H1 (cell line): ENCODE results near the gene RUFY1. TPM values are rescaled to one million over a fixed set of nuclear protein-coding genes. Genes with fewer than 3 reads are reported as not detected.
"Not testable (repeated sequence)": the region's sequence is repeated elsewhere in the genome, so short reads cannot be mapped to it uniquely, and the experiment has no call there.

Source experiments
- CTCF ChIA-PET: fragments of 300-600 bp; sonication (Branson Sonifier 250); formaldehyde crosslinking; loops from one replicate; lab custom pipeline; 2021; ENCODE audit not compliant: partially characterized antibody; lab: Charles Lee
- POLR2A ChIA-PET: fragments of 300-600 bp; sonication (Branson Sonifier 250); formaldehyde crosslinking; loops from one replicate; lab custom pipeline; 2021; ENCODE audit warnings: inconsistent platforms; ENCODE audit not compliant: partially characterized antibody; lab: Charles Lee
- DNase-seq, 2 experiments: peaks; one replicate each; pipeline versions ENCODE4 v3.0.0 to v3.0.0-alpha.2; 2010 to 2022; ENCODE audit warnings: low spot score in 2 of 2, low read depth in 1 of 2, mixed read lengths in 1 of 2
- FAIRE-seq: peaks from 2 replicates; lab custom pipeline; 2011; peaks lifted over from hg19 to GRCh38; lab: Jason Lieb, UNC
- H2AFZ ChIP-seq: 2 replicates; pipeline ENCODE4 v1.8.1; 2012; ENCODE audit warnings: low read length, inconsistent platforms
- H2AK5ac ChIP-seq: 2 replicates; pipeline ENCODE4 v1.6.1; 2013; ENCODE audit warnings: low read depth, low read length
- H2BK120ac ChIP-seq: replicated peaks from 2 replicates; pipeline ENCODE3; 2013; ENCODE audit warnings: low read depth, low read length, inconsistent platforms
- H2BK12ac ChIP-seq: 2 replicates; pipeline ENCODE4 v1.6.1; 2013; ENCODE audit warnings: low read depth, low read length
- H2BK15ac ChIP-seq: 2 replicates; pipeline ENCODE4 v1.6.1; 2013; ENCODE audit warnings: low read length
- H2BK20ac ChIP-seq: 2 replicates; pipeline ENCODE4 v1.6.1; 2013; ENCODE audit warnings: low read length
- H2BK5ac ChIP-seq: 2 replicates; pipeline ENCODE4 v1.6.1; 2013; ENCODE audit warnings: low read depth, low read length
- H3K14ac ChIP-seq: 2 replicates; pipeline ENCODE4 v1.6.1; 2013; ENCODE audit warnings: inconsistent platforms; ENCODE audit not compliant: insufficient read length
- H3K18ac ChIP-seq: 2 replicates; pipeline ENCODE4 v1.6.1; 2013; ENCODE audit warnings: low read length; ENCODE audit errors: extremely low read depth
- H3K23ac ChIP-seq: 2 replicates; pipeline ENCODE4 v1.6.1; 2013; ENCODE audit warnings: inconsistent platforms; ENCODE audit not compliant: insufficient read length
- H3K23me2 ChIP-seq: 2 replicates; pipeline ENCODE4 v1.6.1; 2013; ENCODE audit warnings: low read depth, low read length
- H3K27ac ChIP-seq: 2 replicates; pipeline ENCODE4 v1.6.1; 2011; ENCODE audit warnings: low read depth, low read length, inconsistent platforms
- H3K27me3 ChIP-seq, 4 experiments: replicated peaks in 1 of 4; 1 replicate in 1 of 4; 2 replicates in 3 of 4; pipeline versions ENCODE4 v1.6.1 to v1.8.1; 2011 to 2013; ENCODE audit warnings: low read length in 3 of 4, mild to moderate bottlenecking in 3 of 4, inconsistent platforms in 2 of 4, mixed read lengths in 2 of 4, moderate library complexity in 1 of 4; ENCODE audit not compliant: control insufficient read depth in 3 of 4, insufficient read depth in 3 of 4; ENCODE audit errors: extremely low read depth in 1 of 4
- H3K36me3 ChIP-seq, 4 experiments: 2 replicates each; pipeline versions ENCODE4 v1.6.1 to v1.8.1; 2011 to 2013; ENCODE audit warnings: mild to moderate bottlenecking in 4 of 4, low read length in 3 of 4, moderate library complexity in 2 of 4, control low read depth in 1 of 4, inconsistent platforms in 1 of 4; ENCODE audit not compliant: insufficient read depth in 4 of 4, control insufficient read depth in 2 of 4
- H3K4ac ChIP-seq: replicated peaks from 2 replicates; pipeline ENCODE3; 2013; ENCODE audit warnings: low read length, low read depth, mixed read lengths, inconsistent platforms; ENCODE audit not compliant: insufficient read length
- H3K4me1 ChIP-seq, 4 experiments: replicated peaks in 1 of 4; 1 replicate in 1 of 4; 2 replicates in 3 of 4; pipeline versions ENCODE4 v1.6.1 to v1.8.1; 2011 to 2013; ENCODE audit warnings: low read length in 3 of 4, inconsistent platforms in 2 of 4, mixed read lengths in 1 of 4; ENCODE audit not compliant: insufficient read depth in 4 of 4, control insufficient read depth in 3 of 4
- H3K4me2 ChIP-seq, 2 experiments: 2 replicates each; pipeline versions ENCODE4 v1.6.1 to v1.8.1; 2011 to 2013; ENCODE audit warnings: low read depth in 2 of 2, low read length in 2 of 2, control low read depth in 1 of 2, inconsistent platforms in 1 of 2, mild to moderate bottlenecking in 1 of 2; ENCODE audit not compliant: insufficient read depth in 1 of 2
- H3K4me3 ChIP-seq, 4 experiments: fragments of 200-600, 300-600 bp in 1 of 4; sonication (generic), shearing (Covaris generic), sonication (Bioruptor Twin) in 1 of 4; 2 replicates each; pipeline versions ENCODE4 v1.5.1 to v1.8.1; 2011 to 2016; ENCODE audit warnings: low read length in 4 of 4, low read depth in 3 of 4, control low read depth in 2 of 4, inconsistent platforms in 2 of 4, mild to moderate bottlenecking in 2 of 4, mixed read lengths in 1 of 4, moderate library complexity in 1 of 4; ENCODE audit not compliant: insufficient read depth in 2 of 4; ENCODE audit errors: extremely low read depth in 1 of 4
- H3K56ac ChIP-seq: replicated peaks from 2 replicates; pipeline ENCODE3; 2013; ENCODE audit warnings: low read depth, mild to moderate bottlenecking, mixed read lengths, low read length, inconsistent platforms; ENCODE audit not compliant: insufficient read length
- H3K79me1 ChIP-seq: 2 replicates; pipeline ENCODE4 v1.6.1; 2013; ENCODE audit warnings: low read depth, low read length, control low read depth
- H3K79me2 ChIP-seq, 2 experiments: 2 replicates each; pipeline versions ENCODE4 v1.6.1 to v1.8.1; 2012 to 2013; ENCODE audit warnings: low read length in 2 of 2, mild to moderate bottlenecking in 2 of 2, inconsistent platforms in 1 of 2; ENCODE audit not compliant: insufficient read depth in 2 of 2, control insufficient read depth in 1 of 2
- H3K9ac ChIP-seq, 4 experiments: replicated peaks in 1 of 4; 1 replicate in 1 of 4; 2 replicates in 3 of 4; pipeline versions ENCODE4 v1.6.1 to v1.8.1; 2011 to 2013; ENCODE audit warnings: low read depth in 3 of 4, low read length in 3 of 4, control low read depth in 2 of 4, mild to moderate bottlenecking in 2 of 4, moderate library complexity in 2 of 4, inconsistent platforms in 1 of 4; ENCODE audit errors: extremely low read depth in 1 of 4
- H3K9me3 ChIP-seq, 2 experiments: 2 replicates each; pipeline versions ENCODE4 v1.6.1 to v1.8.1; 2012 to 2013; ENCODE audit warnings: mild to moderate bottlenecking in 2 of 2, moderate library complexity in 2 of 2, control low read depth in 1 of 2, inconsistent platforms in 1 of 2, low read depth in 1 of 2, low read length in 1 of 2, mixed read lengths in 1 of 2; ENCODE audit not compliant: insufficient read depth in 2 of 2
- H4K20me1 ChIP-seq, 2 experiments: replicated peaks in 1 of 2; 2 replicates each; pipeline versions ENCODE3 to v1.8.1; 2011 to 2013; ENCODE audit warnings: inconsistent platforms in 2 of 2, low read length in 2 of 2, mild to moderate bottlenecking in 1 of 2; ENCODE audit not compliant: insufficient read depth in 2 of 2, control insufficient read depth in 1 of 2
- H4K5ac ChIP-seq: 2 replicates; pipeline ENCODE4 v1.6.1; 2013; ENCODE audit warnings: low read length, low read depth, mixed read lengths, inconsistent platforms; ENCODE audit not compliant: insufficient read length
- H4K8ac ChIP-seq: 2 replicates; pipeline ENCODE4 v1.8.0; 2013; ENCODE audit warnings: mild to moderate bottlenecking, moderate library complexity, low read length, inconsistent platforms; ENCODE audit not compliant: insufficient read depth; ENCODE audit errors: extremely low read depth
- H4K91ac ChIP-seq: replicated peaks from 2 replicates; pipeline ENCODE3; 2013; ENCODE audit warnings: low read length, mixed read lengths, inconsistent platforms; ENCODE audit not compliant: insufficient read length
- WGBS, 2 experiments: shearing (Covaris generic) in 1 of 2; methylation state at CpG; one replicate each; pipeline versions ENCODE4 v1.1.6 to v1.1.7; 2013 to 2015; ENCODE audit warnings: low lambda C conversion rate in 2 of 2, mixed read lengths in 2 of 2, inconsistent platforms in 1 of 2, low coverage in 1 of 2, missing lambda C conversion rate in 1 of 2; ENCODE audit not compliant: insufficient replicate concordance in 2 of 2, insufficient coverage in 1 of 2, insufficient read length in 1 of 2; ENCODE audit errors: extremely low coverage in 1 of 2, missing lambda C conversion rate in 1 of 2; 5-methylcytosine and 5-hydroxymethylcytosine counted together
- polyA plus RNA-seq, 7 experiments: library from polyadenylated mRNA; depleted of rRNA in 3 of 7; stranded (reverse) in 5 of 7; unstranded in 2 of 7; fragments of >200 nt in 5 of 7; fragments of 200-250 nt in 2 of 7; gene quantifications; 1 replicate in 5 of 7; 2 replicates in 1 of 7; 4 replicates in 1 of 7; pipeline versions ENCODE4 v1.2.1 to v1.2.3, GENCODE V29; 2011 to 2013; ENCODE audit warnings: missing spikeins in 2 of 7, mixed read lengths in 2 of 7
- total RNA-seq: library from RNA; stranded (reverse); fragmentation: NEBNext Ultra II Directional; extraction: Animal tissue kit (Norgen Biotek cat#: 25700); gene quantifications from 2 replicates; pipeline ENCODE4 v1.2.1, GENCODE V29; 2021

The RUFY1 gene
- total and polyA plus RNA-seq, 2 of the 8 experiments (the other 6 are each of a cell fraction or from before 2014, with no cell fraction given): 22.4 to 29.5 TPM

DNA sequence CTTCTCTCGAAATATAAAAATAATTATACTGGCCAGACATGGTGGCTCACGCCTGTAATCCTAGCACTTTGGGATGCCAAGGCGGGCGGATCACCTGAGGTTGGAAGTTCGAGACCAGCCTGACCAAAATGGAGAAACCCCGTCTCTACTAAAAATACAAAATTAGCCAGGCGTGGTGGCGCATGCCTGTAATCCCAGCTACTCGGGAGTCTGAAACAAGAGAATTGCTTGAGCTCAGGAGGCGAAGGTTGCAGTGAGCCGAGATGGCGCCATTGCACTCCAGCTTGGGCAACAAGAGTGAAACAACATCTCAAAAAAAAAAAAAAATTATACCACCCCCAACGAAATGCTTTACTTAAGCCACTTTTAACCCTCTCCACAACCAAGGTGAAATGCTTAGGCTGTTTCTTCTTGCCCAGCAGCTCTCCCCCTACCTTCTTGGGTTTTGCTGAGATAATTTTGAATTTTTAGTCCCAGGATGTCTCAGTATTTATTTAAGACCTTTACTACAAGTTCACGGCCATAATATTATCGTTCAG, 8.0 kb downstream of the RUFY1 start:
- H2AFZ ChIP-seq, H4K8ac ChIP-seq, H2BK120ac ChIP-seq, H2AK5ac ChIP-seq, H3K4ac ChIP-seq, FAIRE-seq, H4K91ac ChIP-seq, H3K14ac ChIP-seq, H2BK5ac ChIP-seq, H2BK12ac ChIP-seq, H3K23ac ChIP-seq, H3K9me3 ChIP-seq, H2BK20ac ChIP-seq, H4K20me1 ChIP-seq, H3K9ac ChIP-seq, H3K18ac ChIP-seq, H3K27me3 ChIP-seq, H3K79me1 ChIP-seq, DNase-seq, H3K56ac ChIP-seq, H2BK15ac ChIP-seq, H3K4me1 ChIP-seq, H3K23me2 ChIP-seq: not testable (repeated sequence)
- CTCF ChIA-PET: interaction anchor here (1.1 to 1.7 kb wide), 3 partner anchors 9 to 26 kb away, joined by 3 to 7 read pairs (median 4); no protein-coding TSS in a partner anchor
- Histone ChIP-seq H3K79me2 (peaks cover 0 to 55% of the 10 kb centered on the region in 2 experiments; a peak in 3 of 4 replicates), H3K4me3 (peak overlapping the region; percentile 66 to 84 (median 80); a peak in 6 of 8 replicates), H3K4me2 (peak overlapping the region; percentile 86 to 92), H4K5ac (peak overlapping the region; percentile 75), H3K36me3 (peaks cover 0 to 21% (median 9%) of the 10 kb centered on the region in 4 experiments; a peak in 7 of 8 replicates), H3K27ac (peak overlapping the region; percentile 63; the same call in 1 of the 2 replicates)
- 64% methylated on average over 15 of the region's 15 CpGs; no CpG with 5 or more reads in 1 of the 2 experiments for WGBS, 2 experiments
- POLR2A ChIA-PET: interaction anchor here (0.7 to 5.8 kb wide), 14 partner anchors 7 to 120 kb away, joined by 3 to 41 read pairs (median 6); partner anchors contain the start of genes HNRNPH1 and RUFY1
